Activated CD4-positive, alpha-beta T cell treated with anti-CD3 and anti-CD28 coated beads, Interleukin-2, amount 50 U/mL, for 4 hours (primary cell): ENCODE data around the gene ZFPL1.

ENCODE experiments used
- DNase-seq, 2 experiments: peaks; one replicate each; pipeline ENCODE4 v3.0.0-alpha.2; 2020

Gene ZFPL1

DNA sequence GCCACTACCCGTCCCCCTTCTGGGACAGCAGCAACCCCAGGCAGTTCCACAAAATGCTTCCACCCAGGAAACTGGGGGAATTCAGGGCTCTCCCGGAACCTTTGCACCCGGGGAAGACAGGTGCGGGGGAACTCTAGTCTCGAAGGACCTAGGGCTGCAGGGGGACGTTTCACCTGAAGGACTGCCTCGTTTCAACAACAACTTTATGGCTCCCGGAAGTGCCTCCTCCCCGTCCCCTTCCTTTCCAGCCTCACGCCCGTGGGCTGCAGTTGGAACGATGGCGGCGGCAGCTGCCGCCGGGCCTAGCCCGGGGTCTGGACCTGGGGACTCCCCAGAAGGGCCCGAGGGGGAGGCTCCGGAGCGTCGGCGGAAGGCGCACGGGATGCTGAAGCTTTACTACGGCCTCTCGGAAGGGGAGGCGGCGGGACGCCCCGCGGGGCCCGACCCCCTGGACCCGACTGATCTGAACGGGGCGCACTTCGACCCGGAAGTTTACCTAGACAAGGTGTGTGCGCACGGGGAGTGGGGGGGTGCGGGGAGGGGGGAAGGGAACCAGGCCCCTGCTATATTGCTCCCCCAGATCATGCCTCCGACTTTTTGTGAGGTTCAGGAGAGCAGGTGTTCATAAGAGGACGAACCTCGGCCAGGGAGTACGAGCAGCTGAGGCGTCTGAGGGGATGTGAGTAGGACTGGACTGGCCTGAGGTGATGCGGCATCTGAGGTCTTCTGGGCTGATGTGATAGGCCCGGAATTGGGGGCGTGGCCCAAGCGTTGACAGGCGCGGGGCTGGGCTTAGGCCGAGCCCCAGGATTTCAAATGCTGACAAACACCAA is 12.2 kb downstream of the ZFPL1 start, which contains the start of gene VPS51:
Gene VPS51 (plus strand): TSS at position 241 of the 833 bp plus-strand sequence. CDS start 37 bp downstream, at position 278.
- peak; percentile 79 to 82 for DNase-seq

DNA sequence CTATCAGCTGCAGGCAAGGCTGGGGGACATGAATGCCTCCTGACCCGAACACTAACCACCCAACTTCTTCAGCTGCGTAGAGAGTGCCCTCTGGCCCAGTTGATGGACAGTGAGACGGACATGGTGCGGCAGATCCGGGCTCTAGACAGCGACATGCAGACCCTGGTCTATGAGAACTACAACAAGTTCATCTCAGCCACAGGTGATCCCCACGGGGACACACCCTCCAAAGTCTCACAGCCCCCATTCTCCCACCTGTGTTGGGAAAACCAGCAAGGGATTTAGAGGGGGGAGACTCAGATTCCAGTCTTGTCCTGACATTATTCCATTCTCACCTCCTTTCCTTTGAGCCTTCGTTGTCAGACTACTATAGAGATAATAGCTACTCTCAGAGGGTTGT is 12.9 kb downstream of the ZFPL1 start:
- DNase-seq, result no peak

DNA sequence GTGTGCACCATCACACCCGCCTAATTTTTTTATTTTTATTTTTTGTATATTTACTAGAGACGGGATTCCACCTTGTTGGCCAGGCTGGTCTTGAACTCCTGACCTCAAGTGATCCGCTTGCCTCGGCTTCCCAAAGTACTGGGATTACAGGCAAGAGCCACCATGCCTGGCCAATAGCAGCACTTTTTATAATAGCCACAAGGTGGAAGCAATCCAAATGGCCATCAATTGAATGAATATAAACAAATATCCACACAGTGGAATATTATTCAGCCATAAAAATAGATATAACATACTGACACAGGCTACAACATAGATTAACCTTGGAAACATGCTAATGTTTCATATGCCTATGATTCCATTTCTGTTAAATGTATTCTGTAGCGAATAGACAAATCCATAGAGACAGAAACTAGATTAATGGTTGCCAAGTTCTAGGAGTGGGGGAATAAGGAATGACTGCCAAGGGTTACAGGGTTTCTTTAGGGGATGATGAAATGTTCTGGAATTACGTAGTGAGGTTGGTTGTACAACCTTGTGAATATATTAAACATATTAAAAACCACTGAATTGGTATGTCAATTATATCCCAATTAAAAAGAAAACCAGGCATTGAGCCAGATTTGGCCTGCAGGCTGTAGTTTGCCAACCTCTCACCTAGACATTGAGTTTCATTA is 16.8 kb downstream of the ZFPL1 start:
- no peak for DNase-seq

DNA sequence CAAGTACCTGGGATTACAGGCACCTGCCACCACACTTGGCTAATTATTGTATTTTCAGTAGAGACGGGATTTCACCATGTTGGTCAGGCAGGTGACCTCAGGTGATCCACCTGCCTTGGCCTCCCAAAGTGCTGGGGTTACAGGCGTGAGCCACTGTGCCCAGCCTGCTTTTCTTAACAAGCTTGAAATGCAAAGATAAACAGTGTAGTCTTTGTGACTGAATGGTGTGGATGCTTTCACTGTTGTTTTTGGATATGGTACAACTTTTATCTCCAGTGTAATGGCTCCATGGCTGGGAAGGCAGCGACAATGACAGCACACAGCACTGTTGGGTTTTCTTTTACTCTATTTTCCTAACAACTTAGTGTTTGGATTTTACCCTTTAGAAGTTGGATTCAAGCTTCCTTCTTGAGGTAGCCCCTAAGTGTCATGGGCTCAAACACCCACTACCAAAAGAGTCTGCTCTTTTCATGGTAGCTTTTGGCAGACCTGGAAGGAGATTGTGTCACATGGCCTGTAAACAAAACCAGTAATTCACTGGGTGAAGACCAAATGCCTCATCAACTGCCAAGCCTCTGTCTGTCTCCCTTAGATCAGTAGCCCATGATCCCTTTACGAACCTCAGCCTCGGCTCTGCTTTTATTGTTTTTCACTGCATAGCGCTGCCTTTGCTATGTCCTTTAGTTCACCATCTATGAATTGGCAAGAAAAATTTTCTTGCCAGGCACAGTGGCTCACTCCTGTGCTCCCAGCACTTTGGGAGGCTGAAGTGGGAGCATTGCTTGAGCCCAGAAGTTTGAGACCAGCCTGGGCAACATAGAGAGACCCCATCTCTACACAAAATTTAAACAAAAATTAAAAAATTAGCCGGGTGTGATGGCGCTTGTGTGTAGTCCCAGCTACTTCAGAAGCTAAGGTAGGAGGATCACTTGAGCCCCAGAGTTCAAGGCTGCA is 18.4 kb downstream of the ZFPL1 start:
- no peak for DNase-seq

DNA sequence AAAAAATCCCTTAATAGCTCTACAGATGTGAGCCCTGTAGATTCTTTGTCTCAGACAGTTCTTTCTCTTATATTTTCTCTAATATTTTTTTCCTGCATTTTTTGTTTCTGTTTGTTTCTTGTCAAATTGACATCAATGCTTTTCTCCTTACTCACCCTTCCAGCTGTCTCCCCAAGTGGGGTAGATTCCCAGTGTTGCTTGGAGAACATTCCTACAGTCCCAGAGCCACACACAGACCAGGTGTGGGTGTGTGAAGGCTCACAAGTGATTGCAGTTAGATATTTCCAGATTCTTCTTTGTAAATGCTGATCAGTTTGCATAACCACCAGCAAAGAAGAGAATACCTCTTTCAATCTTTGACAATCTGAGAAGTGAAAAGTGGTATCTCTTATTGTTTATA is 19.5 kb downstream of the ZFPL1 start:
- no peak for DNase-seq

DNA sequence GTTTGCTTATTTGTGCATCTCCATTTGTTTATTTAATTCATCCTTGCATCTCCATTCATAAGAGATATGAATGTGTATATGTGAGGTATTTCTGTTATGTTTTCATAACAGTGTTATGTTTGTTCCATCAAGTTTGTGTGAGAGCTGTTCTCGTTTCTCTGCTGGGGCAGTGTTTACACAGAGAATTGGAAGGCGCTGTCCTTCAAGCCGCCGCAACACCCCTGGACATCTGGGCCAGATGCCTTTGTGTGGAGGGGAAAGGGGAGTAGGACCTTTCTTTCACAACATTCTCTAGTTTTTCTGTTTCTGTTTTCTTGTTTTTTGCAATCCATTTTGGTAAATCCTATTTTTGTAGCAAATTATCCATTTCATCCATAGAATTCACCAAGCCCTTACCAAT is 20.6 kb downstream of the ZFPL1 start:
- no peak for DNase-seq

DNA sequence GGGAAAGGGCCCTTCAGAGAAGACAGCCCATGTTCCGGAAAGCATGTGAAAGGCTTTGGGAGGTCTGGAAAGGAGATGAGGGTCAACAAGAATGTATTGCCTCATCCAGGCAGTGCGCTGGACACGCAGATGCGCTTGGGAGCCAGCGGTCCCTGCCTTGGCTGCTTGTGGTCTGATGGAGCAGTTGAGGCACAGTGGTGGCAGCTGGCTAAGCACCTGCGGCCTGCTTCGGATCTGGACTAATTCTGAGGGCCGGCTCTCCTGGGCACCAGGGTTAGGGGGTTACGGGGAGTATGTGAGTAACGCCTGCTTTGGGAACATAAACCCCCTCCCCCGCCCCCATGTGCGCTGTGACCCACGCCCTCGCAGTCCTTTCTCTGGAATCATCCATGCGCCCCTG is 23.1 kb downstream of the ZFPL1 start:
- DNase-seq, result no peak

DNA sequence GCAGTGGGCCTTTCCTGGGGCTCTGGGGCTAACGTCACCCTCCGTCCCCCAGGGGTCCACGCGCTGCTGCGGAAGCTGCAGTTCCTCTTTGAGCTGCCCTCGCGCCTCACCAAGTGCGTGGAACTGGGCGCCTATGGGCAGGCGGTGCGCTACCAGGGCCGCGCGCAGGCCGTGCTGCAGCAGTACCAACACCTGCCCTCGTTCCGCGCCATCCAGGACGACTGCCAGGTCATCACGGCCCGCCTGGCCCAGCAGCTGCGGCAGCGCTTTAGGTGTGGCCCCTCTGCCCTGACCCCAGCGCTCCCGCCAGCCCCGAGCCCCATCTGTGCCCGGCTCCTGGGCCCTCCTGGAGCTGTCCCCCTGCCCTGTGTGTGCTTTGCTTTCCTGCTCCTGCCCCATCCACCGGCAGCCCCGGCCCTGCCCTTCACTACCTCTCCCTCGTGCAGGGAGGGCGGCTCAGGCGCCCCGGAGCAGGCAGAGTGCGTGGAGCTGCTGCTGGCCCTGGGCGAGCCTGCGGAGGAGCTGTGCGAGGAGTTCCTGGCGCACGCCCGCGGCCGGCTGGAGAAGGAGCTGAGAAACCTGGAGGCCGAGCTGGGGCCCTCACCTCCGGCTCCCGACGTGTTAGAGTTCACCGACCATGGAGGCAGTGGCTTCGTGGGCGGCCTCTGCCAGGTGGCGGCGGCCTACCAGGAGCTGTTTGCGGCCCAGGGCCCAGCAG is 23.9 kb downstream of the ZFPL1 start:
- no peak for DNase-seq

DNA sequence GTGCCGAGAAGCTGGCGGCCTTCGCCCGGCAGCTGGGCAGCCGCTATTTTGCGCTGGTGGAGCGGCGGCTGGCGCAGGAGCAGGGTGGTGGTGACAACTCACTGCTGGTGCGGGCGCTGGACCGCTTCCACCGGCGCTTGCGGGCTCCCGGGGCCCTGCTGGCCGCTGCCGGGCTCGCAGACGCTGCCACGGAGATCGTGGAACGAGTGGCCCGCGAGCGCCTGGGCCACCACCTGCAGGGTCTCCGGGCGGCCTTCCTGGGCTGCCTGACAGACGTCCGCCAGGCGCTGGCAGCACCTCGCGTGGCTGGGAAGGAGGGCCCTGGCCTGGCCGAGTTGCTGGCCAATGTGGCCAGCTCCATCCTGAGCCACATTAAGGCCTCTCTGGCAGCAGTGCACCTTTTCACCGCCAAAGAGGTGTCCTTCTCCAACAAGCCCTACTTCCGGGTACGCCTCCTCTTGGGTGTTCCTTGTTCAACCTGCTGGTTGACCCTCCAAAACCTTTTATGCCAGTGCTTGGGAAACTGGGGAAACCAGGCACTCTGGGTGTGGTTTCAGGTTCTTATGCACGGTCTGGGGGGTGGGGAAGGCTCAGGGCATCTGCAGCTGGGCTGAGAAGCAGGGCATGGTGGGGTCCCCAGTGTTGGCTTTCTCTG is 24.6 kb downstream of the ZFPL1 start:
- no peak for DNase-seq

DNA sequence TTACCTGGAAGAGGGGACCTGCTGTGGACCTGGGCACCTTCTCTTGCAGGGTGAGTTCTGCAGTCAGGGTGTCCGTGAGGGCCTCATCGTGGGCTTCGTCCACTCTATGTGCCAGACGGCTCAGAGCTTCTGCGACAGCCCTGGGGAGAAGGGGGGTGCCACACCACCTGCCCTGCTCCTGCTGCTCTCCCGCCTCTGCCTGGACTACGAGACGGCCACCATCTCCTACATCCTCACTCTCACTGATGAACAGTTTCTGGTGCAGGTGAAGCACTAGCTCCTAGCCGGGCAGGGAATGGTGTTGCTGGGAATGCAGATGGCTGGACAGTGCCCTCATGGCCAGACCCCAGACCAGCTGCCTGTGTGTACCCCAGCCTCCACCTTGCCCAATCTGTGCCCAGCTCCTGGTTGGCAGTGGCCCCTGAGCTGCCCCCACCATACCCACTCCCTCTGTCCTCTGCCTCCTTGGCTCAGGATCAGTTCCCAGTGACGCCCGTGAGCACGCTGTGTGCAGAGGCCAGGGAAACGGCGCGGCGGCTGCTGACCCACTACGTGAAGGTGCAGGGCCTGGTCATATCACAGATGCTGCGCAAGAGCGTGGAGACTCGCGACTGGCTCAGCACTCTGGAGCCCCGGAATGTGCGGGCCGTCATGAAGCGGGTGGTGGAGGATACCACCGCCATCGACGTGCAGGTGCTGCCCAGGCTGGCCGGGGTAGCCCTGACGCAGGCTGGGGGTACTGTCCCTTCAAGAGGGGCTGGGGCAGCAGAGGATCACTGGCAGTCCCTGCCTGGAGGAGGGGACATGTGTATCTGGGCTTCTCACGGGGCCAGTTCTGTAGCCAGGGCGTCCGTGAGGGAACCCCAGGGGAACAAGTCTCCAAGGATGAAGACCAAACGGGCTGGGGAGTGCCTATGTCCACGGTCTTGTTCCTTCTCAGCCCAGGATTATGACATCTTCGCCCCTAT is 25.5 kb downstream of the ZFPL1 start:
- no peak for DNase-seq

DNA sequence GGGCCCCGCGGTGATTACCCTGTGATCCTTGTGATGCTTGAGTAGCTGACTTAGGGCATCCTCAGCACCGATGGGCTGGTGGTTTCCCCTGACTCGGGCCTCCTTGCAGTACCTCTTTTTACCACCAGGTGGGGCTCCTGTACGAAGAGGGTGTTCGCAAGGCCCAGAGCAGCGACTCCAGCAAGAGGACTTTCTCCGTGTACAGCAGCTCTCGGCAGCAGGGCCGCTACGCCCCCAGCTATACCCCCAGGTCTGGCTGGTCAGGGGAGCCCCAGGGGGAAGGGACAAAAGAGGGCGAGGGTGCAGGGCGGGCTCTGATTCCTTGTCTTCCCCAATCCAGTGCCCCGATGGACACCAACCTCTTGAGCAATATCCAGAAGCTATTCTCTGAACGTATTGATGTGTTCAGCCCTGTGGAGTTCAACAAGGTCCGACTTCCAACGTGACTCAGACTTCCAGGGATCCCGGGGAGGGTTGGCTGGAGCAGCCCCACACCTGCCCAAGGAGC is 26.4 kb downstream of the ZFPL1 start:
- peak; percentile 94 to 98 for DNase-seq

DNA sequence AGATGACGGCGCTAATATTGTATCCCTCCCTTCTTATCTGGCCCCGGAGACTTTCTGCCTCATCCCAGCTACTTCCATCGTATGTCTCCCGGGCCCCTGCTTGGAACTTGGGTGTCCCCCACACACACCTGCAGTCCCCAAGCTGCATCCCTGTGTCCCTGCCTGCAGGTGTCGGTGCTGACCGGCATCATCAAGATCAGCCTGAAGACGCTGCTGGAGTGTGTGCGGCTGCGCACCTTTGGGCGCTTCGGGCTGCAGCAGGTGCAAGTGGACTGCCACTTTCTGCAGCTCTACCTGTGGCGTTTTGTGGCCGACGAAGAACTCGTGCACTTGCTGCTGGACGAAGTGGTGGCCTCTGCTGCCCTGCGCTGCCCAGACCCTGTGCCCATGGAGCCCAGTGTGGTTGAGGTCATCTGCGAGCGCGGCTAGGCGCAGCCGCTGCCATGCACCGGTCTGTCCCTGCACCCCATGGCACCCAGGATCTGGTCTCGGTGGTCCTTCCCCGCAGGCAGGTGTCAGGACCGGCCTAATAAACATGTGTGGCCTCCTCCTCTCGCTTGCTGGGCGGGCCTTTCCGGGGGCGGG is 27.2 kb downstream of the ZFPL1 start:
- no peak for DNase-seq

DNA sequence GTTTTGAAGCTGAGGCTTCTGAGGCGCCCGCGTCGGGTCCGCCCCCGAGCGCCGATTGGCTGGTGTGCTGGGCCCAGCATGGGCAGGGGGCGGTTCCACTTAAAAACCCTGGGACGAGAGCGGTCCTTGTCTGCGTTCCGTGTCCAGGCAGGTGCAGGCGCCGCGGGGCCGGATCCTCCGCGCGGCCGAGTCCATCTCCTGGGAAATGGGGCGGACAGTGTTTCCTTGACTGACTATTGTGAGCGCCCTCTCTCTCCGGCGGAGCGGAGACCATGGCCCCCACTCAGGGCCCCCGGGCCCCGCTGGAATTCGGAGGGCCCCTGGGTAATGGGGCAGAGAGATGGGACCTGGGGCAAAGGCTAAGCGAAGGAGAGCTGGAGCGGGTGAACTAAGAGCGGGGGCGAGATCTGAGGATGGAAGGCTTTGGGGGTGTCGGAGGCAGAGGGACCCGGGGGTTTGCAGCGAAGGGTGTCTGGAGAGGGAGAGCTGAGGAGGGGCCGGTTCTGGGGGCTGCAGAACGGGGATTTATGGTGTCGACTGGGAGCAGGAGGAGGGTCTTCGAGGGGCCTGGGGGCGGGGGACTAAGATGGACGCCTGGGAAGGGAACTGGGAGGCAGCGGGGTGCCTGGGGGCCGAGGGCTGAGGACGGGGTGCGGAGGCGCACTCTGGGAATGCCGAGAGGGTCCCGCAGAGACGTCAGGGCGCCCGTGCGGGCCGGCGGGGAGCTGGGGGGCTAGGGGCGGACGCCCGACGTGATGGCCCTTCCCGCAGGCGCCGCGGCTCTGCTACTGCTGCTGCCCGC is 27.9 kb downstream of the ZFPL1 start, which contains the start of gene TM7SF2:
Gene TM7SF2 (plus strand): TSS at position 129 of the 802 bp plus-strand sequence. CDS start 144 bp downstream, at position 273.
- peak; percentile 93 to 94 for DNase-seq

DNA sequence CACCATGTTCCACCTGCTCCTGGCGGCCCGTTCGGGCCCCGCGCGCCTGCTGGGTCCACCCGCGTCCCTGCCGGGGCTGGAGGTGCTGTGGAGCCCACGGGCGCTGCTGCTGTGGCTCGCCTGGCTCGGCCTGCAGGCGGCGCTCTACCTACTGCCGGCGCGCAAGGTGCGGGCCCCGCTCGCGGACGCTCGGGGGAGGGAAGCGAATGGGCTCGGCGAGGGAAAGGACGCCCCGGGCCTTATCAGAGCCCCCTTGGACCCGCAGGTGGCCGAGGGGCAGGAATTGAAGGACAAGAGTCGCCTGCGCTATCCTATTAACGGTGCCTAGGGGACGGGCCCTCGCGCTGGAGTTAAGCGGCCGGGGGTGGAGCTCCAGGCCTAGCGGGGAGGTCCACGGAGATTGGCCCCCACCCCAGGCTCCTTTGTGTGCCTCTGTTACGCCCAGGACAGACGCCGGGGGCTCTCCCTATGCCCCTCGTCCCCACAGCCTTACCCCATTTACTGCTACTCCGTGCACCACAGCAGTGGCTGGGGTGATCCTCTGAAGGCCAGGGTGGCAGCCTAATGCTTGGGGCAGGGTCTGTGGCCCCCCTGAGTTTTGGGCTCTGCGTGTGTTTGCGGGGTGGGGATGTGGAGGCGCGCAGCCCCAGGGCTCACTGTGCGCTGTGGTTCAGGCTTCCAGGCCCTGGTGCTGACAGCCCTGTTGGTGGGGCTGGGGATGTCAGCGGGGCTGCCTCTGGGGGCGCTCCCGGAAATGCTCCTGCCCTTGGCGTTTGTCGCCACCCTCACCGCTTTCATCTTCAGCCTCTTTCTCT is 28.7 kb downstream of the ZFPL1 start:
- peak; percentile 65 to 72 for DNase-seq

DNA sequence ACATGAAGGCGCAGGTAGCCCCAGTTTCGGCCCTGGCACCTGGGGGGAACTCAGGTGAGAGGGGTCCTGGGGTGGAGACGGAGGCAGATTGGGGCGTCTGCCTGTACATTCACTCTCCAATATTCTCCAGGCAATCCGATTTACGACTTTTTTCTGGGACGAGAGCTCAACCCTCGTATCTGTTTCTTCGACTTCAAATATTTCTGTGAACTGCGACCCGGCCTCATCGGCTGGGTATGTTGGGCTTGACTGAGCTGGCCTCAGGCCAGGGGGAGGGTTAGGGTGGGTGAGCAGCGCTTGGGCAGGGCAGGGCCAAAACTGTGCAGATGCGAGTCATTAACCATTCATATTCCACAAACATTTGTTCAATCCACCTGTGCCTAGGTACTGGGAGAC is 29.3 kb downstream of the ZFPL1 start:
- no peak for DNase-seq

DNA sequence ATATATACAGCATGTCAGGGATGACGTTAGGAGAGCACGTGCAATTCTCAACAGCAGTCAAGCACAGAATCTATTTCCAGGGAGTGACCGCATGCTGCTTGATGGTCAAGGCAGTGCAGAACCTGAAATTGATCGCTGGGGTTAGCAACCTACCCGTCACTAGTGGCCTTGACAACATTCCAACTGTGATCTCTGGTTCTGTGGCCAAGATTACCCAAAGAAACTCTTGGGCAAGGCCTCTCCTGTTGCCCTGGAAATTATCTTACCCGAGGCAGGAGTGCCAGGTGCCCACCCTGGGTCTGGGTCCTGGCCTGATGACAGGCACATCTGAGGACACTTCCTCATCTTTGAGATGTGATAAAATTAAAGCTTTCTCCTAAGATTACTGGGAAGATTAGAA is 29.8 kb downstream of the ZFPL1 start:
- no peak for DNase-seq

DNA sequence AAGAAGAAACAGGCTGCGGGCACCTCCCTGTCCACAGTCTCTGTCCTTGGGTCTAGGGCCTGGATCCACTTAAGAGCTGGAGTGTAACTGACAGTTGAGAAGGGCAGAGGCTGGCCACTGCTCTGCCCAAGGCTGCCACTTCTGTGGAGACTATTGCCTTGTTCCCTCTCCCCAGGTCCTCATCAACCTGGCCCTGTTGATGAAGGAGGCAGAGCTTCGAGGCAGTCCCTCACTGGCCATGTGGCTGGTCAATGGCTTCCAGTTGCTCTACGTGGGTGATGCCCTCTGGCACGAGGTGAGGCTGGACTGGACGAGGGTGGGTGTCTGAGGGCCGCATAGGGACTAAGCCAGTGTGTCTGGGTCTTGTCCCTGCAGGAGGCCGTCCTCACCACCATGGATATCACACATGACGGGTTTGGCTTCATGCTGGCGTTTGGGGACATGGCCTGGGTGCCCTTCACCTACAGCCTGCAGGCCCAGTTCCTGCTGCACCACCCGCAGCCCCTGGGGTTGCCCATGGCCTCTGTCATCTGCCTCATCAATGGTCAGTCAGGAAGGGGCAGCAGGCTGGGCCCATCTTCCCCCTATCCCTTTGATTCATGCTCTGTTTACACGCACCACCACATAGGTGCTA is 30.6 kb downstream of the ZFPL1 start:
- DNase-seq, result no peak
